HS-5 (cell line): ENCODE results near the gene SMPD2.

Experiments
- DNase-seq: peaks from one replicate; pipeline ENCODE4 v3.0.0-alpha.2; 2012; ENCODE audit warnings: low read depth

Gene SMPD2

GRCh38 chr6:109485266-109485935 is 44.9 kb downstream of the SMPD2 start:
- DNase-seq = no peak

GRCh38 chr6:109486068-109486467 is 45.5 kb downstream of the SMPD2 start:
- DNase-seq = no peak

- no peak for DNase-seq
These were observed 47.5 kb downstream of the SMPD2 start for GRCh38 chr6:109488001-109488400.

- DNase-seq = no peak
These were observed 50.2 kb downstream of the SMPD2 start for GRCh38 chr6:109490713-109491112.

- no peak for DNase-seq
These were observed 50.8 kb downstream of the SMPD2 start for GRCh38 chr6:109491207-109491938.
